K562 (cell line): ENCODE results near the gene SPRR2E. TPM values are rescaled to one million over a fixed set of nuclear protein-coding genes. Genes with fewer than 3 reads are reported as not detected.

Source experiments
- CUX1 ChIP-seq: fragments of 200-800 bp; sonication (Bioruptor generic); IDR thresholded peaks from 2 replicates; pipeline ENCODE4 v1.6.1; 2016; ENCODE audit warnings: missing genetic modification characterization, missing compliant biosample characterization
- DDX20 ChIP-seq: fragments of 450-650 bp; IDR thresholded peaks from 2 replicates; pipeline ENCODE4 v1.6.1; 2016; ENCODE audit warnings: missing genetic modification characterization, low read depth, mild to moderate bottlenecking, missing compliant biosample characterization, moderate library complexity
- EWSR1 ChIP-seq: fragments of 450-650 bp; IDR thresholded peaks from 2 replicates; pipeline ENCODE4 v1.6.1; 2018; ENCODE audit warnings: borderline replicate concordance, mild to moderate bottlenecking, low read depth, moderate library complexity; ENCODE audit not compliant: partially characterized antibody
- HOMEZ ChIP-seq: fragments of 250-450 bp; sonication (Bioruptor Pico); IDR thresholded peaks from 2 replicates; pipeline ENCODE4 v1.4.0; 2020; ENCODE audit warnings: mild to moderate bottlenecking, moderate library complexity
- JUND ChIP-seq, 2 experiments: IDR thresholded peaks; 2 replicates in 1 of 2; 3 replicates in 1 of 2; pipeline ENCODE4 v1.6.1; 2011; ENCODE audit warnings: borderline replicate concordance in 2 of 2, low read depth in 2 of 2, low read length in 2 of 2, improper control_type of control experiment in 1 of 2, missing biosample characterization in 1 of 2, missing genetic modification characterization in 1 of 2, missing genetic modification reagents in 1 of 2
- LCOR ChIP-seq: sonication (generic); formaldehyde crosslinking; IDR thresholded peaks from 2 replicates; pipeline ENCODE4 v1.8.0; 2022; ENCODE audit warnings: mild to moderate bottlenecking, missing genetic modification reagents
- MTA2 ChIP-seq: fragments of 450-650 bp; IDR thresholded peaks from 2 replicates; pipeline ENCODE4 v1.6.1; 2016; ENCODE audit warnings: low read depth
- NCOR1 ChIP-seq: fragments of 450-650 bp; IDR thresholded peaks from 2 replicates; pipeline ENCODE4 v1.6.1; 2016; ENCODE audit warnings: mild to moderate bottlenecking, moderate library complexity
- NRF1 ChIP-seq, 2 experiments: fragments of 450-650 bp; IDR thresholded peaks in 1 of 2; conservative IDR thresholded peaks in 1 of 2; 2 replicates each; pipeline ENCODE4 v1.6.1; 2014; ENCODE audit warnings: mild to moderate bottlenecking in 2 of 2
- PPARD ChIP-seq: fragments of 250-450 bp; sonication (Bioruptor Pico); IDR thresholded peaks from 2 replicates; pipeline ENCODE4 v1.8.0; 2022; ENCODE audit warnings: inconsistent platforms, mild to moderate bottlenecking, moderate library complexity
- STAT6 ChIP-seq: sonication (generic); formaldehyde crosslinking; IDR thresholded peaks from 2 replicates; pipeline ENCODE4 v1.8.1; 2023; ENCODE audit warnings: mild to moderate bottlenecking, missing genetic modification reagents
- ZNF121 ChIP-seq: sonication (generic); formaldehyde crosslinking; conservative IDR thresholded peaks from 2 replicates; pipeline ENCODE4 v1.8.0; 2022; ENCODE audit warnings: missing genetic modification reagents
- ZNF445 ChIP-seq: fragments of 250-450 bp; sonication (Bioruptor Pico); IDR thresholded peaks from 2 replicates; pipeline ENCODE4 v1.4.0; 2020; ENCODE audit warnings: low read depth, mild to moderate bottlenecking, moderate library complexity
- polyA plus RNA-seq, 8 experiments: library from polyadenylated mRNA; depleted of rRNA in 4 of 8; stranded (reverse) in 5 of 8; unstranded in 3 of 8; fragments of >200 nt; fragmentation: Nextera tagmentation in 2 of 8; fragmentation: Illumina TruSeq in 1 of 8; extraction: Ambion mirVana in 2 of 8; extraction: Trizol in 1 of 8; gene quantifications; 2 replicates each; pipeline versions ENCODE4 v1.2.1 to v1.2.3, GENCODE V29; 2011 to 2014; ENCODE audit warnings: inconsistent platforms in 1 of 8, missing spikeins in 1 of 8
- total RNA-seq, 7 experiments: library from RNA; depleted of rRNA in 6 of 7; stranded (reverse); fragments of >200 nt in 6 of 7; fragmentation: Illumina TruSeq in 2 of 7; extraction: Trizol in 2 of 7; gene quantifications; 2 replicates each; pipeline versions ENCODE4 v1.2.1 to v1.2.3, GENCODE V29; 2011 to 2021; ENCODE audit warnings: low replicate concordance in 1 of 7

Gene SPRR2E
- total and polyA plus RNA-seq, 9 of the 15 experiments (the other 6 are each of a cell fraction or from before 2014, with no cell fraction given) = not detected

GRCh38 chr1:153072806-153073726 is 21.3 kb downstream of the SPRR2E start (continued):
- TF ChIP-seq JUND (IDR thresholded peaks at IDR 0.05; ENCODE audit: borderline replicate concordance, low read depth, low read length) (peak; percentile 24; the same call in 1 of the 2 replicates), JUND (tag; IDR thresholded peaks at IDR 0.05; ENCODE audit: borderline replicate concordance, low read depth, low read length) (no peak), ZNF121 (no peak), ZNF445 (CRISPR knock-in tag) (no peak), NRF1 (conservative IDR thresholded peaks at IDR 0.05 in 1 of 2, IDR thresholded peaks at IDR 0.05 in 1 of 2) (no peak), NCOR1 (0 out of 2 replicates have a peak, but pooled peaks have one; percentile 11), PPARD (no peak), HOMEZ (CRISPR knock-in tag) (no peak), CUX1 (CRISPR knock-in tag) (no peak), EWSR1 (no peak), MTA2 (0 out of 2 replicates have a peak, but pooled peaks have one; percentile 12), STAT6 (no peak), DDX20 (tag) (no peak), LCOR (CRISPR knock-in tag) (no peak)
